Midbrain (tissue), 1 donor: ENCODE data around the gene CRYBG2.

Experiments
- DNase-seq: peaks from one replicate; lab custom pipeline; 2025; lab: John Stamatoyannopoulos, UW

Gene CRYBG2

DNA sequence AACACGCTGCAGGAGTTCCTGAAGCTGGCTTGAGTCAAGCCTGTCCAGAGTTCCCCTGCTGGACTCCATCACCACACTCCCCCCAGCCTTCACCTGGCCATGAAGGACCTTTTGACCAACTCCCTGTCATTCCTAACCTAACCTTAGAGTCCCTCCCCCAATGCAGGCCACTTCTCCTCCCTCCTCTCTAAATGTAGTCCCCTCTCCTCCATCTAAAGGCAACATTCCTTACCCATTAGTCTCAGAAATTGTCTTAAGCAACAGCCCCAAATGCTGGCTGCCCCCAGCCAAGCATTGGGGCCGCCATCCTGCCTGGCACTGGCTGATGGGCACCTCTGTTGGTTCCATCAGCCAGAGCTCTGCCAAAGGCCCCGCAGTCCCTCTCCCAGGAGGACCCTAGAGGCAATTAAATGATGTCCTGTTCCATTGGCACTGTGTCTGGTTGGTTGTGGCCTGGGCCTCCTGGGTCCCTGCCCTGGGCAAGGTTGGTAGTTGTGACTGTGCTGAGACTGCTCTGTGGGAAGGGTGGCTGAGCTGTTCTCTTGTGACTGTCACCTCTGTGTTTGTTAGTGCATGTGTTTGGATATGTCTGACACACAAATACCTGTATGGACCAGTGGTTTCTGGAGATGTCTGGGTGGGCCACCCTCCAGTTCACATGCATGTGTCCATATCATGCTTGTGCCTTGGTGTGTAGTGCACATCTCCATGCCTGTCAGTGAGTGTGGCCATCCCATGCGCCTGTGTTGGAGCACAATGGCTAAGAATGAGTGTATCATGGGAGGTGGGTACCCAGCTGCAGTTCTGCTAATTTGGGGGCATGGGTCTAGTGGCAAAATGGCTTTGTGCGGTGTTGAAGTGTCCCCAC, 72.6 kb downstream of the CRYBG2 start:
- DNase-seq, result no peak

DNA sequence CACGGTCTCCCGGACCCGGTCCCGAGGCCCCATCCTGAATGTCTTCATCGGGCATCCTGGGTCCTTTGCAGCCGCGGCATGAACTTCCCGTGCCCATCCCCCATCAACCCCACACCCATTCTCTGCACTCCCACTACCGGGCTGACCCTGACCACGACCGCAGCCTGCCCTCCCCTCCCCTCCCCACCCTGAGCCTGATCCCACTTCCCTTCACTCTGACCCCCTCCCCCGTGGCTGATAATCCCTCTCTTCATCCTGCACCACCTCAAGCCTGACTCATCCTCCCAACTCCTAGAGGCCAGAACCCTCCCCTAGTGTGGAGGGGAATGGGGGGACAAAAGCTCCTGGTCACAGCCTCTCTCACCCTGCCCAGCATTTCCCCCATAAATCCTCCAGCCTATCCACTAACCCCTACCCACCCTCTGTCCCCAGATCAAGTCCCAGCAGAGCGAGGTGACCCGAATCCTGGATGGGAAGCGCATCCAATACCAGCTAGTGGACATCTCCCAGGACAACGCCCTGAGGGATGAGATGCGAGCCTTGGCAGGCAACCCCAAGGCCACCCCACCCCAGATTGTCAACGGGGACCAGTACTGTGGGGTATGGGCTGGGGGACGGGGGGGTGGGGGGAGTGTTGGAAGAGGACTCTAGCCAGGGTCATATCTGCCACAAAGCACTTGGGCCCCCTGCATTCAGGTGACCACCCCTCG, 73.4 kb downstream of the CRYBG2 start:
- DNase-seq, result no peak

DNA sequence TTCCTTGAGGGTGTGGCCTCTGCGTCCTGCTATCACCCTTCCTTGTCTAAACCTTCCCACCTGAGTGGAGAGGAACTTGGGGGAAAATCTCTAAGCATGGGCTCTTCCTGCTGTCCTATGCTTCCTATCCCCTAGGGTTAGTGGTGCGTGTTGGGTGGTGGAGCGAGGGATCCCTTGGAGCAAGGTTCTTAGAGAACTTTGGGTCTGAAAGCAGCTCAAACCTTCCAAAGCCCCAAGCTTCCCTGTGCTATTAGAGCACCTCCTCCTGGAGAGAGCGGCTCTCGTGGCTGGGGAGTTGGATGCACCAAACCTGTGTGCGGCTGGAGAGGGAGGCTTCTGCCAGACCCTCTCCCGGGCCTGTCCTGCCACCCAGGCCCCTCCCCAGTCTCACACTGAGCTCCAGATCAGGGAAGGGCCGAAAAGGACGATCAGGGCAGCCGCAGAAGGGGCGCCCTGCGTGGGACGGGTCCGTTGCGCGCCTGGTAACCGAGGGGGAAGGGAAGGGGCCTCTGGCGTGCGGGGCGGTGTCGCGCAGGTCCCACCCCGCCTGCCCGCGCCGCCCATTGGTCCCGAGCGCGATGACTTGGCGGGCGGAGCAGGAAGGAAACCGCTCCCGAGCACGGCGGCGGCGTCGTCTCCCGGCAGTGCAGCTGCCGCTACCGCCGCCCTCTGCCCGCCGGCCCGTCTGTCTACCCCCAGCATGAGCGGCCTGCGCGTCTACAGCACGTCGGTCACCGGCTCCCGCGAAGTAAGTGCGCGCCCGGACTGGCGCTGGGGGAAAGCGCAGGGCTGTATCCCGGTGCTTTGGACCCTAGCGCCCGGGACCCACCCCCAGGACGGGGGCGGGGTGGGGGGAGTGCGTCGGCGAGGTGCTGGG, 74.2 kb downstream of the CRYBG2 start, which contains the start of gene SH3BGRL3:
Gene SH3BGRL3, plus strand, starts transcription at position 631 of the 877 bp plus-strand sequence. Its CDS starts 70 bp downstream, at position 701.
- peak; percentile 85 for DNase-seq

DNA sequence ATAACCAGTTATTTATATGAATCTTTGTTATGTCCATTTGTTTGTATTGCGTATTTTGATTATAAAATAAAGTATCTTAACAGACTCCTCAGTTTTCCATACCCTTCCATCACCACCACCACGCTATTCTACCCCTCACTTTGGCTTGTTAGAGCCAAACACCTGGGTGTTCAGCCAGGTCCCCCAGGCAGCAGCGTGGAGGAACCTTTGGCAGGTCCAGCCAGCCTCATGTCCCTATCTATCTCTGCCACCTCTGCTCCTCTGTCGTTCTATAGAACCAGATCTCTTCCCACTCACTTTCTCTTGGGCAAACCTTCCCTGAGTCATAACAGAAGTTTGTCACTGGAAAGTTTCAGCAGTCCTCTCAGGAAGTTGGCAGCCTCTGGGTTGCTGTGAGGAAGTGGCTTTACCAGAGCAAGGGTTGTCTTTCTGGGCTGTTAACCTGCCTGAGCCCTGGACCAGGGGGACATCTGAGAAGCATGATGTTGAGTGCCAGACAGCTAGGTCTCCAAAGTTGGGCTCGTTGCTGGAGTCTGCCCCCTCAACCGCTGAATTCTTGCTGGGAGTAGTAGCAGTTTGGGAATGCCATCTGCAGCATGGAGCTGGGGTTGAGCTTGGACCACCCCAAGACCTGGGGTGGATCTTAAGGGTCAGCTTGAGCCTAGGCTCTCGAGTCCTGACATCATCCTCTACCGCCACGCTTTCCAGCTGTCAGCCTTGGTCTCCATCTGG, 75.0 kb downstream of the CRYBG2 start:
- peak; percentile 11 for DNase-seq

DNA sequence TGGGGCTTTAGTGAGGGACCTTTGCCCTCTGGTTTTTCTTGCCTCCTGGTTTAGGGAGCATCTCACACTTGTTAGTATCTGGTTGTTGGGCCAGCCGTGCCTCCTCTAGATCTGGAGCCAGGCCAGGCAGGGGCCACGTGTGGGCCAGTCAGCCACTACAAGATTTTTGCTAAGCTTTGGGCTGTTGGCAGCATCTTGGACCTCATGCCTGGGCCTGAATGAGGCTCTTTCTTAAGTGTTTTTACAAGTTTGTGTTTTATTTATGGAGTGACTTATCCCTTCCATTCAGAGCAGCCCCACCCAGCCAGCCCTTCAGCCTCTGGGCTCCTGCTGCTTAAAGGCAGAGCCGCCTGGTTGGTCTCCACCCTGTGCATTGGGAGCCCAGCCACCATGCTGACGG, 75.6 kb downstream of the CRYBG2 start:
- DNase-seq, result no peak

DNA sequence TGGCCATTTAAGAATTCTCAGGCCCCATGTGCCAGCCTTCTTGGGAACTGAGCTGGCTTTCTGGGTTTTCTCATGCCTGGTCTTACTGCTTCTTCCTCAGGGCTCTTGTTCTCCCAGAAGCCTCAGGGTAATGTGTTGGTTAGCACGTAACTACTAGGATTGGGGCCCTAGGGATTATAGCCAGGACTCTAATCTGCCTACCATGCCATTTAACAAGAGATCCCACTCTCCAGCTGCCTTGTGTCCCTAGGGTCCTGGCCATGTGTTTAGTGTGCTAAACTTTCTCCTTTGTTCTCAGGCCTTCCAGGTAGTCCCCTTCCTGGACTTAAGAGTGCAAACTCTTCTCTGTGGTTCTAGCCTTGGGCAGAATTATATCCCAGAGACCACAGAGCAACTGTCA, 76.2 kb downstream of the CRYBG2 start:
- no peak for DNase-seq

DNA sequence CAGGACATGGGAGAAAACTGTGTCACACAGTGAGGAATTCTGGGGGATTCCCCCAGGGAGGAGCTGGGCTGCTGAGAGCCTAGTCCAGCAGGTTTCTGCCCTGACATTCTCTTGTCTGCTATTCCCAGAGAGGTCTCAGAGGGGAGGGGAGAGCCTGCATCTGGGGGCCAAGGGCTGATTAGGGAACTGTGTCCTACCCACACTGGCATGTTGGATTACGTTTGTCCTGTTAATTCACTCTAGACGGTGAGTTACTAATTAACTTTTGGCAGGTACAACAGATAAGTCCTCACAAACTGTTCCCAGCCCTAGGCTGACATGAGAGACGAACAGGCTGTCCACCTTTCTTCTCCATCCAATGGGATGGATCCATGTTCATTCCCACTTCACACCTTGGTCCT, 76.7 kb downstream of the CRYBG2 start:
- no peak for DNase-seq

DNA sequence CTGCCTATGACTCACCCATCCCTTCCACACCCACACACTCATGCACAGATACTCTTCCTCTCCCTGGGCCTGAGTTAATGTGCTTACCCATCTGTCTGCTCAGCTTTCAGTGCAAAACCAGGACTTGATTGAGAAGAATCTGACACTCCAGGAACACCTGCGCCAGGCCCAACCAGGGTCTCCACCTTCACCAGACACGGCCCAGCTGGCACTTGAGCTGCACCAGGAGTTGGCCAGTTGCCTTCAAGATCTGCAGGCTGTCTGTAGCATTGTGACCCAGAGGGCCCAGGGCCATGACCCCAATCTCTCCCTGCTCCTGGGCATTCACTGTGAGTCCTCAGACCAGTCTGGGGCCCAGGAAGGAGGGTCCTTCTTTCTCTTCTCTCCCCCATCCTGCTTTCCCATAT, 77.5 kb downstream of the CRYBG2 start:
- DNase-seq, result no peak

DNA sequence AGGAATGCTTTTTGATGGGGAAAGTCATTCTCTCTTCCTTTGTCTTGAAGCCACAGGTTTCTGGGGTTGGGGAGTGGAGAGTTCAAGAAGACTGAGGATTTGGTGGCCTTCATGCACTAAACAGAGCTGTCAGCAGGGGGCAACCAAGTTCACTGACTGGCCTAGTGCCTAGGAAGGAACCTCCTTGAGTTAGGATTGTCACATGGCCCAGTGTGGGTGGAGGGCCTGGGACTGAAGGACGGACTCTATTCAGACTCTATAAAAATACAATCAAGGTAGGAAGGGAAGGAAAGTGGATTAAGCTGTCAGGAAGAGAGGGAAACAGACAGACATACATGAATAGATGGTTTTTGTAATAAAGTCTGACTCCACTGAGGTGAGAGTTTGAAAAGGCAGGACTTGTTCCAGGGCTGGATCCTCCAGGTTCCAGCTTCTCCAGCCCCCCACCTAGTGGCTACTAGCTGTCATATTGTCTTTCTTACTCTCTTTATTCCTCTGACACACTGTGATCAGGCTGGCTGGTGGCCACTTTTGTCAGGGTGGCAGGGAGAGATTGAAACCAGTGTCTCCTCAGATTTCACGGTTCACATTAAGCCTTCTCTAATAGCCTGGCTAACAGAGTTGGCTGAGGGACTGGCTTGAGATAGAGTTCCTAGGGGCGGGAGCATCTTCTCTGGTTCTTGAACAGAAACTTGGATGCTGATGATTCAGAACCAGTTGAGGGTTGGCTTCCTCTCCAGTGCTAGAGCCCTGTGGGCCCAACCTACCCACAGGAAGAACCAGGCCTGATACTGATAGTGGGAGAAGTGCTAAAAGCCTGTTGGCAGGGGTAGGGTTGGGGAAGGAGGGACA, 78.1 kb downstream of the CRYBG2 start:
- DNase-seq, result peak; percentile 82

DNA sequence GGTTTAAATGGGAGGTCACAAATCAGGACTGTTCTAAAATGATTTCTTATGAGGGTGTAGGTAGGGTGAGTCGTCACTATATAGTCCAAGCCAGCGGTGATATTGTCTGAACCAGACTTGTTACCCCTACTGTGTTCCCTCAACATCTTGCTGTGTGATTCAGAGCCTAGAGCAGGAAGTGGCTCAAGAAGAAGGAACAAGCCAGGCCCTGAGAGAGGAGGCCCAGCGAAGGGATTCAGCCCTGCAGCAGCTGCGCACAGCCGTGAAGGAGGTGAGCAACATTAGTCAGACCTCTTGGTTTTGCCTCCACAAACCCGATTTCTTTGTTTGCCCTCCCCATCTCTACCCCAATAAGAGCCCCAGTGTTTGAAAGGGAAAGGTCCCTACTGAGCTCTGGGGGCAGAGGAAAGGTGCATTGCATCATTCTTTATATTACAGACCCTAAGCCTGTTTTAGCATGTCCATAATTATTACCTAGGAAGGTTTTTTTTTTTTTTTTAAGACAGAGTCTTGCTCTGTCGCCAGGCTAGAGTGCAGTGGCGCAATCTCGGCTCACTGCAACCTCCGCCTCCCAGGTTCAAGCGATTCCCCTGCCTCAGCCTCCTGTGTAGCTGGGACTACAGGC, 79.0 kb downstream of the CRYBG2 start:
- no peak for DNase-seq
